Muscle layer of colon (tissue), 2 donors: Measurements from ENCODE around the gene ZDHHC3.

ENCODE experiments used
- H3K27ac ChIP-seq: one replicate; pipeline ENCODE4 v1.7.0; 2013; ENCODE audit warnings: low read depth, mild to moderate bottlenecking, low read length, moderate library complexity
- H3K27me3 ChIP-seq, 2 donors: one replicate each; pipeline ENCODE4 v1.7.0; 2013; ENCODE audit warnings: low read length in 2 of 2, mild to moderate bottlenecking in 2 of 2; ENCODE audit not compliant: insufficient read depth in 2 of 2, control insufficient read depth in 1 of 2
- H3K36me3 ChIP-seq: one replicate; pipeline ENCODE4 v1.7.0; 2013; ENCODE audit warnings: mild to moderate bottlenecking, low read length; ENCODE audit not compliant: insufficient read depth
- H3K4me1 ChIP-seq: one replicate; pipeline ENCODE4 v1.7.0; 2013; ENCODE audit warnings: mild to moderate bottlenecking, low read length; ENCODE audit not compliant: insufficient read depth
- H3K4me3 ChIP-seq, 2 donors: one replicate each; pipeline ENCODE4 v1.7.0; 2013; ENCODE audit warnings: low read length in 2 of 2, low read depth in 1 of 2, mild to moderate bottlenecking in 1 of 2, moderate library complexity in 1 of 2
- H3K9ac ChIP-seq: one replicate; pipeline ENCODE4 v1.7.0; 2013; ENCODE audit warnings: low read length
- H3K9me3 ChIP-seq: one replicate; pipeline ENCODE4 v1.7.0; 2013; ENCODE audit warnings: mild to moderate bottlenecking, low read length
- donor health status: abdominal sarcoma.
- donor health status: Adenocarcinoma of cecum.

ZDHHC3 gene

GRCh38 chr3:44981751-44982150 lies 5.8 kb upstream of the ZDHHC3 start:
- H3K4me3 ChIP-seq = no peak overlapping the region
- H3K4me1 ChIP-seq = peaks cover 9% of the 10 kb centered on the region
- H3K9ac ChIP-seq = no peak overlapping the region
- no peak overlapping the region for H3K27ac ChIP-seq
- H3K27me3 ChIP-seq = no peaks in the 10 kb centered on the region
- H3K36me3 ChIP-seq = no peaks in the 10 kb centered on the region
- H3K9me3 ChIP-seq = no peaks in the 10 kb centered on the region

GRCh38 chr3:44981220-44981619 lies 5.2 kb upstream of the ZDHHC3 start:
- Histone ChIP-seq H3K36me3 (no peaks in the 10 kb centered on the region), H3K4me1 (peaks cover 9% of the 10 kb centered on the region), H3K9me3 (no peaks in the 10 kb centered on the region), H3K27ac (no peak overlapping the region), H3K9ac (no peak overlapping the region), H3K4me3 (no peak overlapping the region), H3K27me3 (no peaks in the 10 kb centered on the region)

DNA sequence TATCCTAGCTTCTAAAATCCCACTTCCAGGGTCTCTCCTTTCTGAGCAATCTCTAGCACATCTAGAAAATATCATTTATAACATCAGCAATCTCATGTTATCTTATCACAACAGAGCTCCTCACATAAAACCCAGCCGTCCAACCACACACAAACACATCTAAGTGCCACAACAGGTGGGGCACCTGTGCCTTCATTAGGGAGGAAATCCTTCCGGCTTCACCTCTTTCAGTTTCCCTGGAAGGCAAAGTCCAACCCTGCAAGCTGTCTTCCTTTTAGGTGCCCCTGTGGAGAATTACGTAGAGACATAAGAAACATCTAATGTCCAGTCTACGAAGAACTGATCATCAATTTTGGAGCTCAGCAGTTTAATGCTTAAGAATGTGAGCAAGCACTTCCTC lies 1.6 kb downstream of the ZDHHC3 start:
- H3K9ac ChIP-seq = peak overlapping the region; percentile 86
- no peaks in the 10 kb centered on the region for H3K9me3 ChIP-seq
- H3K36me3 ChIP-seq = no peaks in the 10 kb centered on the region
- peak overlapping the region in 1 of 2 donors; percentile 96 for H3K4me3 ChIP-seq
- H3K27ac ChIP-seq = no peak overlapping the region
- no peaks in the 10 kb centered on the region for H3K27me3 ChIP-seq
- H3K4me1 ChIP-seq = peaks cover 20% of the 10 kb centered on the region

DNA sequence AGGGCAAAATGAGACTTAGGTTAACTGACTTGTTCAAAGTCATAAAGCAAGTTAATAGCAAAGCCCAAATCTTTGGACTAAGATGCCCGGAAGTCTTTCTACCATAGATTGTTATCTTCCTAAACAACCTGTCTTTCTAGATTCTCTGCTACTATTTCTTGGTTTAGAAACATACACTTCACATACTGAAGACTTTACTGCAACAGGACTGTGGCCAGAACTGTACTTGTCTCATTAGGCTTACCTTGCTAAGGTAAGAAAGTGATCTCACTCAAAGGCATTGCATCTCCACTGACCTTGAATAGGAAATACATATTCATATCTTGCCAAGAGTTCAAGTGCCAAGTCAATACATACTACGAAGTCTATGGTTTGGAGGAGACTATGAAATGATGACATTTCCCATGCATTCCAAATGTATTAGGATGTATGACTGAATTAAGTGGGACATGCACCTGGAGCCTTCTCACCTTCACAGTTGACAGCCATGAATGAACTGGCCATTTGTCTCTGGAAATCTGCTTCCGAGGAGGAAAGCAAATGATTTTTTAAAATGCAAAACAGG lies 5.0 kb downstream of the ZDHHC3 start:
- H3K27ac ChIP-seq = no peak overlapping the region
- no peak overlapping the region for H3K4me3 ChIP-seq
- H3K36me3 ChIP-seq = no peaks in the 10 kb centered on the region
- no peaks in the 10 kb centered on the region for H3K27me3 ChIP-seq
- peaks cover 11% of the 10 kb centered on the region for H3K4me1 ChIP-seq
- H3K9me3 ChIP-seq = no peaks in the 10 kb centered on the region
- H3K9ac ChIP-seq = no peak overlapping the region

DNA sequence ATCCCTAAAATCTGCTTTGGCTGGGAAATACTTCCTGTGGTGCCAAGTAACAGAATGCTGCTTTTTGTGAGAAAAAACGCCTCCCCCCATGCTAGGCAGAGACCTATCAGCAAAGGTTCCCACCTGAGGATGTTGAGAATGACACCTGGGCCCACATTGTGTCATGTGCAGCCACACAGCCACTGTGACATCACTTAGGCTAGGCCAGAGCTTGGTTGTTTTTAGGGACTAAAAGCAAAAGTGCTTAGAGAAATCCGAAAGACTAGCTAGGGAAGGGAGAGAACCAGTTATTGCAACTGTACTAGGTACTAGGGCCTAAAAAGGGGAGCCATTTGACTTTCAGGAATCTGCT lies 6.2 kb downstream of the ZDHHC3 start:
- Histone ChIP-seq H3K4me3 (no peak overlapping the region), H3K9ac (no peak overlapping the region), H3K27ac (no peak overlapping the region), H3K36me3 (no peaks in the 10 kb centered on the region), H3K4me1 (peaks cover 7% of the 10 kb centered on the region), H3K9me3 (no peaks in the 10 kb centered on the region), H3K27me3 (no peaks in the 10 kb centered on the region)

- Histone ChIP-seq H3K4me1 (peaks cover 2% of the 10 kb centered on the region), H3K27ac (no peak overlapping the region), H3K9me3 (no peaks in the 10 kb centered on the region)
Measured at GRCh38 chr3:44969154-44969827, 6.7 kb downstream of the ZDHHC3 start.

GRCh38 chr3:44968447-44968858 lies 7.5 kb downstream of the ZDHHC3 start:
- no peak overlapping the region for H3K4me3 ChIP-seq
- H3K9me3 ChIP-seq = no peaks in the 10 kb centered on the region
- H3K4me1 ChIP-seq = no peaks in the 10 kb centered on the region
- H3K9ac ChIP-seq = no peak overlapping the region
- no peaks in the 10 kb centered on the region for H3K27me3 ChIP-seq
- no peaks in the 10 kb centered on the region for H3K36me3 ChIP-seq
- no peak overlapping the region for H3K27ac ChIP-seq

More at GRCh38 chr3:44969154-44969827, 6.7 kb downstream of the ZDHHC3 start:
- H3K4me3 ChIP-seq = no peak overlapping the region
- H3K9ac ChIP-seq = no peak overlapping the region
- H3K36me3 ChIP-seq = no peaks in the 10 kb centered on the region
- H3K27me3 ChIP-seq = no peaks in the 10 kb centered on the region

GRCh38 chr3:44966795-44967278 lies 9.1 kb downstream of the ZDHHC3 start:
- no peaks in the 10 kb centered on the region for H3K27me3 ChIP-seq
- H3K36me3 ChIP-seq = no peaks in the 10 kb centered on the region
- no peak overlapping the region for H3K4me3 ChIP-seq
- no peaks in the 10 kb centered on the region for H3K9me3 ChIP-seq
- H3K4me1 ChIP-seq = no peaks in the 10 kb centered on the region
- no peak overlapping the region for H3K9ac ChIP-seq
- no peak overlapping the region for H3K27ac ChIP-seq

DNA sequence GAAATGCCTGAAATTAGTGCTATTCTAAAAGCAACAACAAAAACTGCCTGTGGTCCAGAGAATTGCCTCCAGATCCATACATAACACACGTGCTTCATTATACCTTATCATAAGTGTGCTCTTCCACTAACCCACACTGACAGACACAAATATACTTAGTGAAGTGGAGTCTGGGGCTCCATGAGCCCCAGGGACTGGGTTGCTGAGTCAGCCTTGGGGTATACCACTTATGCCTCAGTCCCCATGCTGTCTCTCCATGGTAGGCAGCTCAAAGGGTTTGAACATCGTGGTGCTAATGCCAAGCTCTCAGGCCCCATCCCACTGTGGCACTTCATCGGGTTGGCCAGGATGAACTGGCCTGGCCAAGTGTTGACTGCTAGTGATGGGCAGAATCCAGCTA lies 10.8 kb downstream of the ZDHHC3 start:
- H3K36me3 ChIP-seq = no peaks in the 10 kb centered on the region
- no peak overlapping the region for H3K27ac ChIP-seq
- H3K4me3 ChIP-seq = no peak overlapping the region
- H3K9me3 ChIP-seq = no peaks in the 10 kb centered on the region
- no peak overlapping the region for H3K9ac ChIP-seq
- H3K27me3 ChIP-seq = no peaks in the 10 kb centered on the region
- no peaks in the 10 kb centered on the region for H3K4me1 ChIP-seq

DNA sequence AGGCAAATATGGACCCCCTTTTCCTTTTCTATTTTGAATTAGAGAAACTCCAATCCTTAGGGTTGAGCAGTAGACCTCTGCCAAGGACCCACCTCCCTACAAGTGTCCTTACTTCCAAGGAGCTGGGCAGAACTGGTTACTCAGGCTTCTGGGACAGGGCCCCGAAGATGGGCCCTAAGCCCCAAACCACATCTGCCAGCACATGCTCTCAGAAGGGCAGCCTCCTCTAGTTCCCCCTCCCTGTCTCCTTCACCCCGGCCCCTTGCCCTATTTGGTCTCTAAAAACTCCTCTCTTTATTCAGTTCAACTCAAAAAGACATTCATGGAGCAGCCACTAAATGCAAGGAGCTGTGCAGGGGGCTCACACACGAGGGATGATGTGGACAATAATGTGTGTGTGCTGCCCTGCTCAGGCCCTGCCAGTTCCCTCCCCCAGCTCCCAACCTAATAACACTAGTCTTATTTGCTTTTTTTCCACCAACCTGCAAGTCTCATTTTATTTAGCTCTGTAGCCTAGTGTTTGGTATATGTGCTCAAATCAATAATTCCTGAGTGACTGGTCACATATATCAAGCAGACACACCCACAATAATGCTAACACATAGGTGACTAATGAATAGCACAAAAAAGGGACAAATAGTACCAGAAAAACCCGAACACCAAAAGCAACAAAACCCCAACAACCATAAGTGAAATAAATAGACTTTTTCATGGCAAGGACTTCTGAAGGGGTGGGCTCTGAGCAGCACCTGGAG lies 12.2 kb downstream of the ZDHHC3 start:
- Histone ChIP-seq H3K4me3 (no peak overlapping the region), H3K9me3 (no peaks in the 10 kb centered on the region), H3K27me3 (no peaks in the 10 kb centered on the region), H3K9ac (no peak overlapping the region), H3K36me3 (peaks cover 6% of the 10 kb centered on the region), H3K4me1 (no peaks in the 10 kb centered on the region), H3K27ac (no peak overlapping the region)

GRCh38 chr3:44962621-44963393 lies 13.2 kb downstream of the ZDHHC3 start:
- H3K27me3 ChIP-seq = no peaks in the 10 kb centered on the region
- no peaks in the 10 kb centered on the region for H3K4me1 ChIP-seq
- no peaks in the 10 kb centered on the region for H3K9me3 ChIP-seq
- no peak overlapping the region for H3K9ac ChIP-seq
- peaks cover 16% of the 10 kb centered on the region for H3K36me3 ChIP-seq
- H3K27ac ChIP-seq = no peak overlapping the region
- H3K4me3 ChIP-seq = no peak overlapping the region
